ENCODE results near the gene CCDC158.

CCDC158 gene

GRCh38 chr4:76463568-76463967 lies 42.6 kb upstream of the CCDC158 start:
- no peak for TF ChIP-seq RAD21 (IDR thresholded peaks at IDR 0.05; ENCODE audit: low read depth)
- no peak for TF ChIP-seq EP300 (IDR thresholded peaks at IDR 0.05; ENCODE audit: borderline replicate concordance)
- no peak for TF ChIP-seq TAF1 (IDR thresholded peaks at IDR 0.05; ENCODE audit: low read depth)
- no peak for TF ChIP-seq TEAD4 (IDR thresholded peaks at IDR 0.05)
- TF ChIP-seq CEBPB (IDR thresholded peaks at IDR 0.05) = no peak
- TF ChIP-seq ZBTB7A (IDR thresholded peaks at IDR 0.05; ENCODE audit: low read depth) = no peak
- no peak for TF ChIP-seq NFIC (IDR thresholded peaks at IDR 0.05)
- no peak for TF ChIP-seq REST (IDR thresholded peaks at IDR 0.05; ENCODE audit: low read depth)
- TF ChIP-seq FOXM1 (IDR thresholded peaks at IDR 0.05; ENCODE audit: borderline replicate concordance, low read depth) = no peak
- TF ChIP-seq TCF12 (IDR thresholded peaks at IDR 0.05; ENCODE audit: low read depth) = no peak
- no peak for TF ChIP-seq USF1 (IDR thresholded peaks at IDR 0.05)
- TF ChIP-seq YY1 (IDR thresholded peaks at IDR 0.05; ENCODE audit: low read depth) = no peak
- TF ChIP-seq CREB1 (IDR thresholded peaks at IDR 0.05; ENCODE audit: low read depth) = no peak
- no peak for TF ChIP-seq MAX (IDR thresholded peaks at IDR 0.05)
- no peak for TF ChIP-seq EGR1 (IDR thresholded peaks at IDR 0.05)

- TF ChIP-seq RAD21 (IDR thresholded peaks at IDR 0.05; ENCODE audit: low read depth) (peak; percentile 39), EP300 (IDR thresholded peaks at IDR 0.05; ENCODE audit: borderline replicate concordance) (peak; percentile 100), NFIC (IDR thresholded peaks at IDR 0.05) (peak; percentile 97), FOXM1 (IDR thresholded peaks at IDR 0.05; ENCODE audit: borderline replicate concordance, low read depth) (peak; percentile 99), YY1 (IDR thresholded peaks at IDR 0.05; ENCODE audit: low read depth) (peak; percentile 70), TAF1 (IDR thresholded peaks at IDR 0.05; ENCODE audit: low read depth) (peak; percentile 45; the same call in 1 of the 2 replicates), CREB1 (IDR thresholded peaks at IDR 0.05; ENCODE audit: low read depth) (0 out of 2 replicates have a peak, but pooled peaks have one; percentile 37), TEAD4 (IDR thresholded peaks at IDR 0.05) (peak; percentile 100), ZBTB7A (IDR thresholded peaks at IDR 0.05; ENCODE audit: low read depth) (no peak), EGR1 (IDR thresholded peaks at IDR 0.05) (no peak), MAX (IDR thresholded peaks at IDR 0.05) (0 out of 2 replicates have a peak, but pooled peaks have one; percentile 74), CEBPB (IDR thresholded peaks at IDR 0.05) (peak; percentile 66; the same call in 1 of the 2 replicates), REST (IDR thresholded peaks at IDR 0.05; ENCODE audit: low read depth) (no peak), USF1 (IDR thresholded peaks at IDR 0.05) (no peak), TCF12 (IDR thresholded peaks at IDR 0.05; ENCODE audit: low read depth) (peak; percentile 99)
These were observed 38.4 kb upstream of the CCDC158 start for GRCh38 chr4:76459291-76459723.

- TF ChIP-seq TCF12 (IDR thresholded peaks at IDR 0.05; ENCODE audit: low read depth) = no peak
- TF ChIP-seq MAX (IDR thresholded peaks at IDR 0.05) = no peak
- TF ChIP-seq EP300 (IDR thresholded peaks at IDR 0.05; ENCODE audit: borderline replicate concordance) = no peak
- TF ChIP-seq RAD21 (IDR thresholded peaks at IDR 0.05; ENCODE audit: low read depth) = no peak
- TF ChIP-seq TAF1 (IDR thresholded peaks at IDR 0.05; ENCODE audit: low read depth) = no peak
- TF ChIP-seq YY1 (IDR thresholded peaks at IDR 0.05; ENCODE audit: low read depth) = no peak
- TF ChIP-seq CREB1 (IDR thresholded peaks at IDR 0.05; ENCODE audit: low read depth) = no peak
- TF ChIP-seq CEBPB (IDR thresholded peaks at IDR 0.05) = no peak
- TF ChIP-seq TEAD4 (IDR thresholded peaks at IDR 0.05) = no peak
- no peak for TF ChIP-seq NFIC (IDR thresholded peaks at IDR 0.05)
- no peak for TF ChIP-seq REST (IDR thresholded peaks at IDR 0.05; ENCODE audit: low read depth)
- TF ChIP-seq ZBTB7A (IDR thresholded peaks at IDR 0.05; ENCODE audit: low read depth) = no peak
- no peak for TF ChIP-seq EGR1 (IDR thresholded peaks at IDR 0.05)
- TF ChIP-seq USF1 (IDR thresholded peaks at IDR 0.05) = no peak
- TF ChIP-seq FOXM1 (IDR thresholded peaks at IDR 0.05; ENCODE audit: borderline replicate concordance, low read depth) = no peak
These were observed 37.9 kb upstream of the CCDC158 start for GRCh38 chr4:76458825-76459224.
